ENCODE measurements around the gene PPP2R3C.
"Not testable (repeated sequence)": the region's sequence is repeated elsewhere in the genome, so short reads cannot be mapped to it uniquely, and the experiment has no call there.

PPP2R3C gene

DNA sequence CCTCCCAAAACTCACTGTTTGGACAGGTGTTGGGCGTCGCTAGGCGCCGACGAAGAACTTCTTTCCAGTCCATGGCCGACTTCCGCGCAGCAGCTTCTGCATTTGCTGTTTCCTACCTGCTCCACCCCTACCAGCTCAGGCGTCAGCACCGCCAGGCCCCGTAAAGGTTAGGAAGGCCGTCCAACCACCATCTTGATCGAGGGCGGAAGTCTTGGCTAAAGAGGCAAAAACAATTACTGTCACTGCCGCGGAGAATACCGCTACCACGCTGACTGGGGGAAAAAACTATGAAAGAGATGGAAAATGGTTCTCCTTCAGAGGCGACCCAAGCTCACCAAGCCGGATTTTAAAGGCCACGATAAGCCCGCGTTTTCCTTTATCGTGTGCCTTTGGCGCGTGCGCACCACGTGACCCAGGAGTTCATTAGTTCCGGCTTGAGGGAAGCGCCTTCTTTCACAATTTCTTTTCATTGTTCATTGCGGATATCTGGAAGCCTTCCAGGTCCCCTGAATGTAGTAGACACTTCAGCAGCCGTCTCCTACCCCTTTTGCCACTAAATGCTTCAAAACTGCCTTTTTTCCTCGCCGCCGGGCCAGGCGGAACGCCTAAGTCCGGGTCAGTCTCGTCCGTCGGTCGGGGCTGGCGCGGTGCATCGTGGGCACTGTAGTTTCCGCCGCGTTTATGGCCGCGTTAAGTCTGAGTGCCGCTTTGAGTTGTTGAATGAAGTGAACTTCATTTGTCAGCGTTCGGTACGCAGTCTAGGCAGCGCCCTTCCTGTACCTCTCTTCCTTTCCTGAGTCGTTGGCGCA lies at the start of gene PPP2R3C, which contains the start of gene PRORP:
Gene PPP2R3C (minus strand): TSS at position 104 of the 809 bp plus-strand sequence. CDS start 31 bp downstream, at position 73.
Gene PRORP (plus strand): TSS at position 666 of the 809 bp plus-strand sequence. CDS start 694 bp downstream, outside the sequence.
- peak; percentile 88 for DNase-seq (ENCODE audit: low spot score)

DNA sequence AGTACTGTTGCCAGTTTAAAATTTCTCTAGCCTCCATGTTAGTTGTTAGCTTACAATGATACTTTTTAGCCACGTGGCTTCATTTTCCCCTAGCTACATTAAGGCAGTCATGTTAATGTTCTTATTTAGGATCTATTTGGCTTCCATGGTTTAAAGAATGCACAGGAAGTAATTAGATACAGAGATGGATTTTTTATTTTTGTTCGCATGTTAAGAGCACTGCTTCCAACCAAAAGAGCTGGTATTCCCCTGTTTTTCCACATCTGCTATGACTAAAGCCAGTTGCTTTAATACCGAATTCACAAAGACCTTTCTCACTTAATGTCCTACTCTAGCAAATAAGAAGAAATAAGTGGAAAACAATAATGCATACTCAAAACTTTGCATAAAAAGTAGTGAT lies 45.7 kb upstream of the PPP2R3C start:
- no peak for DNase-seq (ENCODE audit: low spot score)

DNA sequence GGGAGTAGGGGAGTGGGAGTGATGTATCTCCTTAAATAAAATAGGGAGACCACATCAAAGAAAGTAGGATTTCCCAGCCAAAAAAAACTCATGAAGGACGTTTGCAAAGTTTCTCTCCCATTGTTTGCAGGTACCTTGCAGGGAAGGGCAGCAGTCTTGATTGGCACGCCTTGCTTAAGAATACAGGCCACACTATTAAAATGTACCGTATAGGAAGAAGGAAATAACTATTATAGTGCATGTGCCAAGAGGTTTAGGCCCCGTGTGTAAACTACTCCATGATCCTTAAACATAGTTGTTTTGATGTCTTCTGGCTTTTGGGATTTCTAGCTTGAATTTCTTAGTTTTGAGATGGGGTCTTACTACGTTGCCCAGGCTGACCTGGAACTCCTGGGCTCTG lies 43.1 kb upstream of the PPP2R3C start:
- no peak for DNase-seq (ENCODE audit: low spot score)

DNA sequence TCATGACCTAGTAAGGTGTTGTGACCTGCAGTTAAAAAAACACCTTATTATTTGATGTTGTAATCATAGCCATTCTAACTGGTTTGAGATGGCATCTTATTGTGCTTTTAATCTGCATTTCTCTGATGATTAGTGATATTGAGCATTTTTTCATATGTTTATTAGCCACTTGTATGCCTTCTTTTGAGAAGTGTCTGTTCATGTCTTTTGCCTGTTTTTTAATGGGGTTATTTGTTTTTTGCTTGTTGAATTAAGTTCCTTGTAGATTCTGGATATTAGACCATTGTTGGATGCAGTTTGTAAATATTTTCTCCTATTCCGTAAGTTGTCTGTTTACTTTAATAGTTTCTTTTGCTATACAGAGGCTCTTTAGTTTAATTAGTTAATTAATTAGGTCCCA lies 41.6 kb upstream of the PPP2R3C start:
- DNase-seq (ENCODE audit: low spot score), result no peak

DNA sequence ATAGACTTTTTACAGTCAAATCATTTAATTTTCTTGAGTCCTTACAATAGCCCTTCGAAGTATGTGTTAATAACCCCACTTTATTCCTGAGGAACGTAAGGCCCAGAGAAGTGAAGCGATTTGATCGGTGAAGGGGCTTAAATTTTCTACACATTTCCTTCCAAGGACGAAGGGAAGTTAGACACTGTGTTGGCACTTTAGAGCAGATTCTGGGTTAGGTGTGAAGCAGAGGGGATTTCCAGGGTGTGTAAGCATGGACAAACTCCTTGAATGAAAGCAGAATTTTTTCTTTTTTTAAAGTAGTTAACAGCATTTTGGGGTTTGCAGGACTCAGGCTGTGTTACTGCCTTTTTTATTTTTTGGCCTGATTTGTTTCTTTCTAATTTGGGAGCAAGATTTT lies 39.4 kb upstream of the PPP2R3C start:
- DNase-seq (ENCODE audit: low spot score), result no peak

DNA sequence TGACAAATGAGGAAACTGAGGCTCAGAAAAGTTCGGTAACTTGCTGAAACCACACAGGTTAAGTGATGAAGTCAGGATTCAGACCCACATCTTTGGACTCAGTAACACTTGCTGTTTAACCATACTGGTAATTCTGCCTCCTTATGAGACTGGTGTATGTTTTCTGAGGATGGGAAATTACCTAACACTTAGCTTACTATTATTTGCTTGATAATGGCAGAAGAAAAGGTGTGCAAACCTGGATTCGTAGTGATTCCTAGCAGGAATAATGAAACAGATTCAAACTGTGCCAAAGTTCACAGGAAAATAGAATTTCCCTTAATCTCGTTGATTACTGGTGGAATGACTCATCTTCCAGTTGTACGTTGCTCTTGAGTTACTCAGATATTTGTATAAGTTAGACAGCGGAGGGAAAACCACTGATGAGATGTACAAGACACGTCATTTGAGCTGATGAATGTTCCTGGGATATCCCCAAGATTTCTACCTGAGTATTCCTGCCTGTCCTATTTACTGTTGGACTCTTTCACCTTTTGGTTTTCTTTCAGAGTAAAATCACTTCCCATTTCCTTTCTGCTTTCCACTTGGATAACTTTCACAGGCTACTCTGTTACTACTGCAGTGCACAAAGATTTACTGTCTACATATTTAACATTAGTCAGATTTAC lies 38.1 kb upstream of the PPP2R3C start:
- no peak for DNase-seq (ENCODE audit: low spot score)

DNA sequence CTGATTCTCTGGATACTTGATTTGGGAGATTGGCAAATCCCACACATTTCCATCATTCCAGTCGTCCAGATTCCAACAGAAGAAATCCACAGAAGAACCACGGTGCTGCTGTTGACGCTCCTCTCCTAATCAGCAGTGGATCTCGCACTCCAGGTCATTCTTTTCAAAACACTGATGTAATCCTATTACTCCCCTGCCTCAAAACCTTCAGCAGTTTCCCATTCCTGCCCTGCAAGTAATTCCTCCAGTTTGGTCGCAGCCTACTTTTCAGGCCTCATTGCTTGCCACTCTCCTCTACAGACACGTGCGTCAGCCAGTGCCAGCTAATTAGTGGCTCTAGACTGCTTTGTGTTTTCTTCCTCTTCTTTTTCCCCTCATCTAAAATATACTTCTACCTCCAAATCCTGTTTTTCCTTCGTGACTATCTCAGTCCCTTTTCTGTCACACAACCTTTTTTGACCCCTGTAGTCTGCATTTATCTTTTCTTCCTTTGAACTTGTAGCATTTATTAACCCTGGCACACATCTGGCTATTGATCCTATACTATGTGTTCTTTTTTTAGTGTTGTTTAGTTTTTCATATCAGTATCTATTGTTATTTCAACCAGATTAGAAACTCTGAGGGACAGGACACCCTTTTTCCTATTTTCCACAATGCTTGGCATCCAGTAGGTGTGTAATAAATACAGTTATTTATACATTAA lies 37.3 kb upstream of the PPP2R3C start:
- no peak for DNase-seq (ENCODE audit: low spot score)

DNA sequence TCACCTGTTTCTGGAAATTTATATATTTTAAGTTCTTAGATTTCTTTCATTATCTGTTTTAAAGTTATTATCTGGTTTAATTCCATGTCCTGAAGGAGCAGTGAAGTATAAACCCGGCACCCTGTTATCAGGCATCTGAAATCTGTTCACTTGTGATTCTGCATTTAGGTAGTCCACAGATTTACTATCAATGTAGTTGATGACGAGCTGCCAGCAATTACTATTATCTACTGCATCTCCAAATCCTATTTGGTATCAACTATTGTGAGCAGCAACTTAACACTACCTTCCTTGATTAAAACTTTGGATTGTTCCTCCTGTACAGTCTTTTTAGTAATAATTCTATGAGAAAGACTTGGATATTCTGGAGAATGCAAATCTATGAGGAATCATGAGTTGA lies 36.7 kb upstream of the PPP2R3C start:
- DNase-seq (ENCODE audit: low spot score), result no peak

DNA sequence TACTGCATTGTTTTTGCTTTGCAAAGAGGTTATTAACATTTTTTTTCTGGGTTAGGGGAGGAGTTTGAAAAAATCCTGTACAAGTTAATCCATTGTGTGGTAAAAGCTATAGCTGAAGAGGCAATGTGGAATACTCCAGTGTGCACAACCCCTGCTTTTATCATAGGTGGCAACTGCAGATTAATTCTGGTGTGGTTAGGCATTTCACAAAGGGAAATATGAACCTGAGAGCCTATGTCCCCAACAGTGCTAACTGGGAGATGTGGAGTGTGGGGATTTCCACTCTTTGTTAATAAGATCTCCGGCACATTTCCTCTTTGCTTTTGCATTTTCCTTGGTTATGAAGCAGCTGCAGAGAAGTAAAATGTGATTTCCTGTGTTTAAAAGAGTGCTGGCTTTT lies 34.2 kb upstream of the PPP2R3C start:
- DNase-seq (ENCODE audit: low spot score), result peak; percentile 35

DNA sequence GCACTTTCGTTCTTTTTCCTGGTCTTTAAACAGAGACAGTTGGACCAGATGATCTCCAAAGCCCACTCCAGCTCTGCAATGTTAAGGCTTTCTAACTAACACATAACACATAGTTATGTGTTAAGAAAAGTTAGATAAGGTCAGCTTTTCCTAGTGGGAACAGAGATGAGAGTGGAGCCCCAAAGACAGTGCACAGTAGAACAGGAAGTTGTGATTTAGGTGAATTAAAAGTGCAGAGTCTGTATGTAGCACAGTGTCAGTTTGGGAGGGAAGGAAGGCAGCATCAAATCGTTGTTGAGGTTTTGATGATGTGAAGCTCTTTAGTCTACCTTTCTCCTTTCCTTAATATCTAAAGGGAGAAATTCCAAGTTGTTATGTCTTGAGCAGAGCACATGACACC lies 32.2 kb upstream of the PPP2R3C start:
- no peak for DNase-seq (ENCODE audit: low spot score)

DNA sequence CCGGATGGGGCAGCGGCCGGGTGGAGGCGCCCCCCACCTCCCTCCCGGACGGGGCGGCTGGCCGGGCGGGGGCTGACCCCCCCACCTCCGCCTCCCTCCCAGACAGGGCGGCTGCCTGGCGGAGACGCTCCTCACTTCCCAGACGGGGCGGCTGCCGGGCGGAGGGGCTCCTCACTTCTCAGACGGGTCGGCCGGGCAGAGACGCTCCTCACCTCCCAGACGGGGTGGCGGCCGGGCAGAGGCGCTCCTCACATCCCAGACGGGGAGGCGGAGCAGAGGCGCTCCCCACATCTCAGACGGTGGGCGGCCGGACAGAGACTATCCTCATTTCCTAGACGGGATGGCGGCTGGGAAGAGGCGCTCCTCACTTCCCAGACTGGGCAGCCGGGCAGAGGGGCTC lies 30.7 kb upstream of the PPP2R3C start:
- DNase-seq (ENCODE audit: low spot score), result not testable (repeated sequence)

DNA sequence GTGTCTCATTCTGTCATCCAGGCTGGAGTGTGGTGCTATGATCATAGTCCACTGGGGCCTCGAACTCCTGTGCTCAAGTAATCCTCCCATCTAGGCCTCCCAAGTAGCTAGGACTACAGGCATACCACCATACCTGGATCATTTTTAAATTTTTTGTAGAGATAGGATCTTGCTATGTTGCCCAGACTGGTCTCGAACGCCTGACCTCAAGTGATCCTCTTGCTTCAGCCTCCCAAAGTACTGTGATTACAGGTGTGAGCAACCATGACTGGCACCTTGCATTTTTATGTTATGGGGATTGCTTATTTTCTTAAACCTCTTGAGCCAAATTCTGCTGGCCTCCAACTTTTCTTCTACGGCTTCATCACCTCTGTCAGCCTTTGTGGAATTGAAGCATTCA lies 27.4 kb upstream of the PPP2R3C start:
- no peak for DNase-seq (ENCODE audit: low spot score)

DNA sequence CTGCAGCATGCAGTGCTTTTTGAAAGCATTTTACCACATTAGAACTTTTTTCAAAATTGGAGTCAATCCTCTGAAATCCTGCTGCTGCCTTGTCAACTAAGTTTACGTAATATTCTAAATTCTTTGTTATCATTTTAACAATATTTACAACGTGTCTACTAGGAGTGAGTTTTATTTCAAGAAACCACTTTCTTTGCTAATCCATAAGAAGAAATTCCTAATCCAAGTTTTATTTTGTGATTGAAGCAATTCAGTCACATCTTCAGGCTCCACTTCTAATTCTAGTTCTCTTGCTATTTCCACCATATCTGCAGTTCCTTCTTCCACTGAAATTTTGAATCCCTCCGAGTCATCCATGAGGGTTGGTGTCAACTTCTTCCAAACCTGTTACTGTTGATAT lies 25.9 kb upstream of the PPP2R3C start:
- no peak for DNase-seq (ENCODE audit: low spot score)

DNA sequence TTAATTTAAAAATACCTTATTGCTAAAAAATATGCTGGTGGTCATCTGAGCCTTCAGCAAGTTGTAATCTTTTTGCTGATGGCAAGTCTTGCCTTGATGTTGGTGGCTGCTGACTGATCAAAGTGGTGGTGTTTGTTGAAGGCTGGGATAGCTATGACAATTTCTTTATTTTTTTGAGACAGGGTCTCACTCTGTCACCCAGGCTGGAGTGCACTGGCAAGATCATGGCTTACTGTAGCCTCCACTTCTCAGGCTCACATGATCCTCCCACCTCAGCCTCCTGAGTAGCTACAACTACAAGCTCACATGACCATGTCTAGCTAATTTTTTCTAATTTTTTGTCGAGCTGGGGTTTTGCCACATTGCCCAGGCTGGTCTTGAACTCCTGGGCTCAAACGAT lies 25.4 kb upstream of the PPP2R3C start:
- DNase-seq (ENCODE audit: low spot score), result no peak

DNA sequence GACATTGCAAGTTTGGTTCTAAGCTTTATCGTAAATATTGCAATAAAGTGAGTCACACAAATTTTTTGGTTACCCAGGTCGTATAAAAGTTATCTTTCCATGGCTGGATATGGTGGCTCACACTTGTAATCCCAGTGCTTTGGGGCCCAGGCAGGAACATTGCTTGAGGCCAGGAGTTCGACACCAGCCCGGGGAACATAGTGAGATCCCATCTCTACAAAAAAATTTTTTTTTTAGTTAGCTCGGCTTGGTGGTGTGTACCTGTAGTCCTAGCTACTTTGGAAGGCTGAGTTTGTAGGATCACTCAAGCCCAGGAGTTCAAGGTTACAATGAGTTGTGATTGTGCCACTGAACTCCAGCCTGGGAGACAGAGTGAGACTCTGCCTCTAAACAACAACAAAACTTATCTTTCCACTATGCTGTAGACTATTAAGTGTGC lies 24.9 kb upstream of the PPP2R3C start:
- DNase-seq (ENCODE audit: low spot score), result no peak

DNA sequence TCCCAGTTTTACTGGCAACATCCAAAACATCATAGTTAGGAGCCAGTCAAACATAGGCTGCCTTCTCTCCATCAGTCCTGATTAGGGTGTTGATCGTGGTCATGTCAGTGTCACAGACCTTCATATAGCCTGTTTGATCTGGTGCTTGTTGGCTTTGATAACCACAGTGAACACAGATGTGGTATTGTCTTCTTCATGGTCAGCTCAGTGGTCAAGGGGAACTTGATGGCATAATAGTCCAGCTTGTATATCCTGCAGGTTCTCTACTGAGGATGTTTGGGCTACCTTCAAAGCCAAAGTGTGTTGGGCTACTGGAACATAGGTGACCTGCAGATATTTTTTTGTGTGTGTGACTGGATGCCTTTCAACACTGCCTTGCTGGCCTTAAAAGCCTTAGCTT lies 22.2 kb upstream of the PPP2R3C start:
- no peak for DNase-seq (ENCODE audit: low spot score)

DNA sequence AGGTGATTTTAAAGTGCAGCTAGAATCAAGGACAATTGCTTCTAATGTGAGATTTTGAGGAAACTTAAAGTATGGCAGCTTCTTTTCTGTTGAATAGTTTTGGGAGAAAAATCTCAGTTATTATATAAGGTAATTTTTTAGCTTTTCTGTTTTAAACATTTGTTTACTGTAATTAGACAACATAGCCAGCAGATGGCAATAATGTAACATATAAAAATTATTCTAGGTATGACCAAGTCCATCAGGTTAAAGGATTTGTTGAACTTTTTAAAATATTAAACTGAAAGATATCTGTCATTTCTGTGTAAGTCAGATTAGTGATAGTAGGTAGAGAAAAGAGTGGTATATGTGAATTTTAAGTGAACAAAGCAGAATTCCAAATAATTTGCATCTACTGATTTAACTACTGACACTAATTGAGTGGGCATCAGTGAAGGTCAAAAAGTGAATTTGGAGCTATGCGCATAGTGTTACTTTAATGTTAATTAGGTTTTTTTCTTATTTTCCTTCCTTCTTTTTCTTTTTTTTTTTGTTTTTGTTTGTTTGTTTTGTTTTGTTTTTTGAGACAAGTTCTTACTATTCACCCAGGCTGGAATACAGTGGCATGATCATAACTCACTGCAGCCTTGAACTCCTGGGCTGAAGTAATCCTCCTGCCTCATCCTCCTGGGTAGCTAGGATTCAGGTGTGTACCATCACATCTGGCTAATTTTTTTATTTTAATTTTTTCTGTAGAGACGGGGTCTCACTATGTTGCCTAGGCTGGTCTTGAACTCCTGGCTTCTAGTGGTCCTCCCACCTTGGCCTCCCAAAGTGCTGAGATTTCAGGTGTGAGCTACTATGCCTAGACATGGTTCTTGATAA lies 19.2 kb upstream of the PPP2R3C start:
- DNase-seq (ENCODE audit: low spot score), result peak; percentile 35

DNA sequence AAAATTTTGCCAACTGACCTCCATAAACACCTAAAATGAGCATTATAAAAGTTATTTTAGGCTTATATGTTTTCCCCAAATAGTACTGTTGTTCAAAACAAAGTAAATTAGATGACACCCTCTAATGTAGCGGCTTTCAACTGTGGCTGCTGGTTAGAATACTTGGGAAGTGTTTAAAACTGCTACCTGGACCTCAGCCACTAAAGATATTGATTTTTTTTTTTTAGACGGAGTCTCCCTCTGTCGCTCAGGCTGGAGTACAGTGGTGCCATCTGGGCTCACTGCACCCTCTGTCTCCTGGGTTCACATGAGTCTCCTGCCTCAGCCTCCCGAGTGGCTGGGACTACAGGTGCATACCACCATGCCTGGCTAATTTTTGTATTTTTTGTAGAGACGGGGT lies 16.8 kb upstream of the PPP2R3C start:
- DNase-seq (ENCODE audit: low spot score), result no peak

DNA sequence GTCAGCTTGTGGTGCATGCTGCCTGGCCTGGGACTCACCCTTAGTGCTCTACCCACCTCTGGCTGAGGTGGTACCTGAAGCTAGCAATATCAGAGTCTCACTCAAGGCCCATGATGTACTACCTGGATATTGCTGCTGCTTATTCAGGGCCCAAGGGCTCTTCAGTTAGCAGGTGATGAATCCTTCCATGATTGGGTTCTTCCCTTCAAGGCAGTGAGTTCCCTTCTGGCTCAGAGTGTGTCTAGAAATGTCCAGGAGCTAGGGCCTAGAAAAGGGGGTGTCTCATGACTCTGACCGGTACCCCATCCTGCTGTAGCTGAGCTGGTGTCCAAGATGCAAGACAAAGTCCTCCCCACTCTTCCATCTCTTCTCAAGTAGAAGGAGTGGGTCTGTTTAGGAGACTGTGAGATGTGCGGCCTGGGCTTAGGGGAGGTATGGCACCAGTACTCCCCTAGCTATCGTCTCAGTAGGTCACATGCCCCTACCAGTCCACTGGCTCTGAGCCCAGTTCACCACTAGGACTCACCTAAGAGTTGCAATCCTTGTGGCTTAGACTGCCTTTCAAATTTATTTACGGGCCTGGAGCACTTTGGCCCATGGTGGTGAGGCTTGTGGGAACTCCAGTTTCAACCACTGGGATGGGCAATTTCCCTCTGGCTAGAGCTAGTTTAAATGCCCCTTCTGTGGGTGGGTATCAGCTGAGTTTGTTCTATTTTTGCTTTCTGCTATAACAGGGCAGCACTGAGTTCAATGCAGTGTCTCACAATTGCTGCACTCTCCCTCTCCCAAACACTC lies 12.7 kb upstream of the PPP2R3C start:
- no peak for DNase-seq (ENCODE audit: low spot score)

DNA sequence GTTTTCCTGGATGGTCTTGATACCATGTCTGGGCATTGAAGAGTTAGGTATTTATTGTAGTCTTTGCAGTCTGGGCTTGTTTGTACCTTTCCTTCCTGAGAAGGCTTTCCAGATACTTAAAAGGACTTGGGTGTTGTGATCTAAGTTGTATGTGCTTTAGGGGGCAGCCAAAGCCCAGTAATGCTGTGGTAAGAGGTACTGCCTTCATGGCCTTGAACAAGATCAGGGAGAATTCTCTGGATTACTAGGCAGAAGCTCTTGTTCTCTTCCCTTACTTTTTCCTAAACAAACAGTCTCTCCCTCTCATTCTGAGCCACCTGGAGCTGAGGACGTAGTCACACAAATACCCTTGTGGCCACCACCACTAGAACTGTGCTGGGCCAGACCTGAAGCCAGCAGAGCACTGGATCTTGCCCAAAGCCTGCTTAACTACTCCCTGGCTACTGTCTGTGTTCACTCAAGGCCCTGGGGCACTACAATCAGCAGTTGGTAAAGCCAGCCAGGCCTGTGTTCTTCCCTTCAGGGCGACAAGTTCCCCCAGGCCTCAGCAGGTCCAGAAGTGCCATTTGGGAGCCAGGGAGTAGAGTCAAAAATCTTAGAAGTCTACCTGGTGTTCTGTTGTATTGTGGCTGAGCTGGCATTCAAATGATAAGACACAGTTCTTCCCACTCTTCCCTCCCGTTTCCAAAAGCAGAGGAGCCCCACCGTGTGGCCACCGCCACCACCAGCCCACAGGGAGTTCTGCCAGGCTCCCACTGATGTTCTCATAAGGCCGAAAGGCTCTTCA lies 11.9 kb upstream of the PPP2R3C start:
- DNase-seq (ENCODE audit: low spot score), result no peak

Data from NAMALWA (cell line).